ENCODE measurements around the gene NFAT5.
"Not testable (repeated sequence)": the region's sequence is repeated elsewhere in the genome, so short reads cannot be mapped to it uniquely, and the experiment has no call there.

Gene NFAT5

GRCh38 chr16:69706975-69707340 lies 141.2 kb downstream of the NFAT5 start:
- no peak for DNase-seq

DNA sequence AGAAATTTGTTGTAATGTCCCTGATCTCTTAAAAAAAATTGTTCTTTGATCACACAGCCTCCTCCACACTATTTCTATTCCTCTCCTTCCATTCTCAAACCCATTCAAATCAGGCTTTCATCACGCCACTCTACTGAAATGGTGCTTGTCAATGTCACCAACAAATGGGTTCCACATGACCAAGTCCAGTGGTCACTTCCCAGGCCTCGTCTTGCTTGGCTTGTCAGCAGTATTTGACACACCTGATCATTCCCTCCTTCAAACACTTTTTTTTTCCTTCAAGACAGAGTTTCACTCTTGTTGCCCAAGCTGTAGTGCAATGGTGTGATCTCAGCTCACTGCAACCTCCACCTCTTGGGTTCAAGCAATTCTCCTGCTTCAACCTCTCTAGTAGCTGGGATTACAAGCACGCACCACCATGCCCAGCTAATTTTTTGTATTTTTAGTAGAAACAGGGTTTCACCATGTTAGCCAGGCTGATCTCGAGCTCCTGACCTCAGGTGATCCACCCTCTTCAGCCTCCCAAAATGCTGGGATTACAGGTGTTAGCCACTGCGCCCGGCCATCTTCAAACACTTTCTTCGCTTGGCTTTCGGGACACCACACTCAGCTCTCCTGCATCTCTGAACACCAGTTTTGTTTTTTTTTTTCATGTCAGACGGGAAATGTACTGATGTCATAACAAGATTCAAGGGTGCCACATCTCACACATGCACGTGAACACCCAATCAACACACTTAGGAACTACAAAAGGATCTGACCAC lies 142.3 kb downstream of the NFAT5 start:
- DNase-seq = no peak

GRCh38 chr16:69709456-69710084 lies 143.8 kb downstream of the NFAT5 start:
- DNase-seq = no peak

GRCh38 chr16:69711115-69711740 lies 145.5 kb downstream of the NFAT5 start:
- no peak for DNase-seq

DNA sequence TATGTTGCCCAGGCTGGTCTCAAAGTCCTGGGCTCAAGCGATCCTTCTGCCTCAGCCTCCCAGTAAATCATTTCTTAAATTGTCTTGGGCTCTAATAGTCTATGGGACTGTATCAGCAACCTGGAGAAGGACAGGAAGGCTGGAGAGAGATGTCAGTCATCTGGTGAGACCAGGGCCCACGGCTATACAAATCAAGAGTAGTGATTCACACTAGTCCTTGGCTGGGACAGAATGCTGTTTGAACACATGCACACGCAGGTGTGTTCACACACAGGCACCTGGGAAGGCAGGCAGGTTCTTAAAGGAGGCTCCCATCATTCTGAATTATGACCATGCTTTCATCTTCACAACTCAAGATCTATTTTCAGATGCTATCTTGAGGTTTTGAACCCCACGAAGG lies 146.5 kb downstream of the NFAT5 start:
- DNase-seq = no peak

DNA sequence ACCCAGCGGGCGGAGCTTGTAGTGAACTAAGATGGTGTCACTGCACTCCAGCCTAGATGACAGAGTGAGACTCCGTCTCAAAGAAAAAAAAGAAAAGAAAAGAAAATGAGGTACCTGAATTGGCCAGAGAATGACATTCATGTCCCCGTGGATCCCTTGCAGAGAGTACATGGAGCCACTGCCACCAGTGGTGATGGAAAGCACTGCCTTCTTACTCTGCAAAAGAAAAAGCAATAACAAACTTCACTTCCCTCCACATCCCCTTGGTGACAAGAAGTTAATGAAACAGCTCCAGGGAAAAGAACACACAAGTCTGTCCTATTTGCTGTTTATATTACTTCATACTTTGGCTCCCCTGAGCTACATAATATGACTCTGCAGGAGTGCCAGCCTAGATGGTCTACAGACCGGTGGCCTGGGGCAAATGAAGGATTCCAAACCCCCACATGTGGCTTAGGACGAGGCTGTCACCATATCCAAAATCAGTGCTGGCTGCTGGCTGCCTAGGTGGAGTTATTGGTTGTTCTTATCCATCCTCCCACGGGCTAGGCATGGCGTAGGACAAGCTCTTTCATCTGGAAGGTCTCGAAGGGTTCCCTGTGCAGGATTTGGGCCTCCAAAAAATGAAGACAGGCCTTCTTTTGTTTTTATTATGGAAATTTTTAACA lies 147.3 kb downstream of the NFAT5 start:
- DNase-seq = no peak

GRCh38 chr16:69717066-69717465 lies 151.3 kb downstream of the NFAT5 start:
- DNase-seq = no peak

DNA sequence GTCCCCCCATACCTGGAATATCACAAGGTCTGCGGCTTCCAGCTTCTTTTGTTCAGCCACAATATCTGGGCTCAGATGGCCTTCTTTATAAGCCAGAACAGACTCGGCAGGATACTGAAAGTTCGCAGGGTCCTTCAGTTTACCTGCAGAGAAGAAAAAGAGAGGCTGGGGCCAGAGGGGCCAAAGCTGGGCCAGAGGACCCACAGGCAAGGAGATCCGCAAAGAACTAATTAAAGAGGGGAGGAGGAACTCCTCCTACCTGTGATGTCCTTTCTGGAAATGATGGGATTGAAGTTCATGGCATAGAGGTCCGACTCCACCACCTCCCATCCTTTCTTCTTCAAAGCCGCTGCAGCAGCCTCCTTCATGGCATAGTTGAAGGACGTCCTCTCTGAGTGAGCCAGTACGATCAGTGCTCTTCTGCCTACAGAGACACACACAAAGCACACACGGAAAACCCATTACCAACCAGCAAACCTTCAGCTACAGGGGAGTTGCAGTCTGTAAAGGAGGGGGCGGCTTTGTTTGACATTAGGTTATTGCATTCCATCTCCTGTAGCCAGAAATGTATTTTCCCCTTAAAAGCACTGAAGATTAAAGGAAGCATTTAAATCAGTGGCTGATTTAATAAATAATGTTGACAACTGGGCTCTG lies 152.5 kb downstream of the NFAT5 start:
- no peak for DNase-seq

DNA sequence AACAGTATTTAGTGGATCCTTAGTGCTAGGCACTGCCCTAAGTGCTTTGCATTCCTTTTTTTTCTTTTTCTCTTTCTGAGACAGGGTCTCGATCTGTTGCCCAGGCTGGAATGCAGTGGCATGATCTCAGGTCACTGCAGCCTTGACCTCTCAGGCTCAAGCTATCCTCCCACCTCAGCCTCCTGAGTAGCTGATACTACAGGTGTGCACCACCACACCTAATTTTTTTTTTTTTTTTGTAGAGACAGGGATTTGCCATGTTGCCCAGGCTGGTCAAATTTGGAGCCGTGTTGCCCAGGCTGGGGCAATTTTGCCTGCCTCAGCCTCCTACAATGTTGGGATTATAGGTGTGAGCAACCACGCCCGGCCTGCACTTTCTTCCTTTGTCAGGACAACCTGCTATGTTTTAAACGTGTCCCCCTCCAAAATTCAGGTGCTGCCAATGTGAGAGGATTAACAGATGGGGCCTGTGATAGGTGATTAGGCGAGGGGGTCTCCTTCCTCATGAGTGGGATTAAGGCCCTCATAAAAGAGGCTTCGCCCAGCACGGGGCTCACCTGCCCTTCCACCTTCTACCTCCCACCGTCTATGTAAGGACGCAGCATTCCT lies 155.2 kb downstream of the NFAT5 start:
- DNase-seq = no peak

DNA sequence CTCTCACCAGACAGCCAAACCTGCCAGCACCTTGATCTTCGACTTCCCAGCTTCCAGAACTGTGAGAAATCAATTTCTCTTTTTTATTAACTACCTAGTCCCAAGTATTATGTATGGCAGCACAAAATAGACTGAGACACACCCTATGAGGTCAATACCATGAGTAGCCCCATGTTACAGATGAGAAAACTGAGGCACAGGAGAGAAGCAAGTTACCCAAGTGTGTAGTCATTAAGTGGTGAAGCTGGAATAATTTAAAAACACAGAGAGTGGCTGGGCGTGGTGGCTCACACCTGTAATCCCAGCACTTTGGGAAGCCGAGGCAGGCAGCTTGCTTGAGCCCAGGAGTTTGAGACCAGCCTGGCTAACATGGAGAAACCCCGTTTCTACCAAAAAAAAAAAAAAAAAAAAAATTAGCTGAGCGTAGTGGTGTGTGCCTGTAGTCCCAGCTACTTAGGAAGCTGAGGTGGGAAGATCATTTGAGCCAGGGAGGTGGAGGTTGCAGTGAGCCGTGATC lies 155.7 kb downstream of the NFAT5 start:
- no peak for DNase-seq

GRCh38 chr16:69724414-69724873 lies 158.7 kb downstream of the NFAT5 start:
- no peak for DNase-seq

DNA sequence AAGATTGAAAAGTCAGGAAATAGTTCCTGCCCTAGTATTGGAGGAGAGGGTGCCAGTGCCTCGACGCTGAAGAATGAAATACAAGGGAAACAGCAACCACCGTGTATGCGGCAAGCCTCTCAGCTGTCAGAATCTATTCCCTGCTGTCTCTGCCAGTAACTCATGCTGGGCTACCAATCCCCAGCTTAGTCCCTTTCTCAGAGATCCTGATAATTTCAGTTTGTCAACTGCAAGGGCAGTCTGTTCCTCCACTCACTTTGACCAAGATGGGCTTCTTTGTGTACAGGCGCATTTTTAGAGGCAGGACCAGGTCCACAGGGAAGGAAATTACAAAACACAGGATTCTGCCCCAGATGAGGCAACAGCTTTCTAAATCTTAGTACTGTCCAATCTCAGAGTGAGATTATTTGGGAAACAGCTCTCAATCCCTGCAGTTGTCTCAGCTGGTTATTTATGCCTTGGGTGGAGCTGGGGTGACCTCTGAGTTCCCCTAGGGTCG lies 159.3 kb downstream of the NFAT5 start:
- DNase-seq = no peak

DNA sequence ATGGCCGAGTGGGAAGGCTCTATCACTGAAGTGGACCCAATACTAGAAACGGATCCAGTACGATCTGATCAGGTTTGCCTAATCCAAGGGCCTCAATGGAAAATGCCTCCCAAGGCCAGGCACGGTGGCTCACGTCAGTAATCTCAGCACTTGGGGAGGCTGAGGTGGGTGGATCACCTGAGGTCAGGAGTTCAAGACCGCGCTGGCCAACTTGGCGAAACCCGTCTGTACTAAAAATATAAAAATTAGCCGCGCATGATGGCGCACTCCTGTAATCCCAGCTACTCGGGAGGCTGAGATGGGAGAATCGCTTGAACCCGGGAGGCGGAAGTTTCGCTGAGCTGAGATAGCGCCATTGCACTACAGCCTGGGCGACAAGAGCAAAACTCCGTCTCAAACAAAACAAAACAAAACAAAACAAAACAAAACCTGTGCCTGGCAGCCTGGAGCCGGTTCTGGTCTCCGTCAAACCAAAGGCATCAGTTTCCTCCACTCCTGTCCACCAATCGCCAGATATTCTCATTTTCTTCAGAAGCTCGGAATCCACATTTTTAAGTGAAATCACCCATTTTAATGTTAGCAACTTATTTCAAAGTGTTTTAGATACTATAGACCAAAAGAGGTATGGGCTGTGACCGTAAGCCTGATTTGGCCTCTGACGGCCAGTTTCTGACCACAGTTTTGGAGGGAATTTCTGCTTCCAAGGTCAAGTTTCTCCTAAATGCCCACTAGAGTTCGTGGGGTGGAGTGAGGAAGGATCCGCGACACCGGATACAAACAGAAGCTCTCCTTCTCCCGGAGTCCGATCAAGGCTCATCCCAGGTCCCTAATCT lies 159.9 kb downstream of the NFAT5 start:
- DNase-seq = no peak

GRCh38 chr16:69726313-69727060 lies 160.7 kb downstream of the NFAT5 start, which contains the start of gene NQO1:
NQO1 (minus strand) TSS chr16:69726560; CDS start chr16:69726439, 121 bp downstream.
- DNase-seq = peak; percentile 82

DNA sequence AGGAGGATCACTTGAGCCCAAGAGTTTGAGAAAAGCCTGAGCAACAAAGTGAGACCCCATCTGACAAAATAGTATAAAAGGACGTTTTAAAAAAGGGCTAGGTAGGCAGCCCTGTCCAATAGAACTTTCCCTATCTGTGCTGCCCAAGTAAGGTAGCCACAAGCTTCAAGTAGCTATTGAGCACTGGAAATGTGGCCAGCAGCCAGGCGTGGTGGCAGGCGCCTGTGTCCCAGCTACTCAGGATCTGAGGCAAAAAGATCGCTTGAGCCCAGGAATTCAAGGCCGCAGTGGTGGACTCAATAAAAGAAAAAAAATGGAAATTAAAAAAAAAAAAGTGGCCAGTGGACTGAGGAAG lies 162.1 kb downstream of the NFAT5 start:
- no peak for DNase-seq

GRCh38 chr16:69729030-69729429 lies 163.3 kb downstream of the NFAT5 start:
- DNase-seq = not testable (repeated sequence)

DNA sequence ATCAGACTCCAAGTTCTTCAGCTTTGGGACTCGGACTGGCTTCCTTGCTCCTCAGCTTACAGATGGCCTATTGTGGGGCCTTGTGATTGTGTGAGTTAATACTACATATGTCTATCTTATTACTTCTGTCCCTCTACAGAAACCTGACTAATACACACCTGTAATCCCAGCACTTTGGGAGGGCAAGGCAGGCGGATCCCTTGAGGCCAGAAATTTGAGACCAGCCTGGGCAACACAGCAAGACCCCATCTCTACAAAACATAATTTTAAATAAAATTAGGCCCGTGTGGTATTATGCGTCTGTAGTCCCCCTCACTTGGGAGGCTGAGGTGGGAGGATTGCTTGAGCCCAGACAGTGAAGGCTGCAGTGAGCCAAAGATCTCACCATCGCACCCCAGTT lies 165.5 kb downstream of the NFAT5 start:
- not testable (repeated sequence) for DNase-seq

GRCh38 chr16:69732101-69732500 lies 166.3 kb downstream of the NFAT5 start:
- no peak for DNase-seq

GRCh38 chr16:69741519-69741918 lies 175.8 kb downstream of the NFAT5 start:
- no peak for DNase-seq

Data from right kidney (tissue), 1 donor.